HEK293 (cell line): ENCODE measurements around the gene SNTN.

Source experiments
- ZNF146 ChIP-seq: fragments of 450-650 bp; formaldehyde crosslinking; IDR thresholded peaks from 2 replicates; pipeline ENCODE4 v1.5.1; 2016; ENCODE audit warnings: missing biosample characterization, missing genetic modification characterization
- ZNF175 ChIP-seq: fragments of 450-650 bp; formaldehyde crosslinking; IDR thresholded peaks from 2 replicates; pipeline ENCODE4 v1.5.1; 2016; ENCODE audit warnings: missing biosample characterization, missing genetic modification characterization
- ZNF184 ChIP-seq: fragments of 450-650 bp; IDR thresholded peaks from 2 replicates; pipeline ENCODE4 v1.5.1; 2018; ENCODE audit warnings: missing biosample characterization, mild to moderate bottlenecking, missing genetic modification characterization
- ZNF211 ChIP-seq: fragments of 450-650 bp; formaldehyde crosslinking; IDR thresholded peaks from 2 replicates; pipeline ENCODE4 v1.5.1; 2016; ENCODE audit warnings: low read depth, missing biosample characterization, missing genetic modification characterization
- ZNF426 ChIP-seq: fragments of 450-650 bp; formaldehyde crosslinking; IDR thresholded peaks from 2 replicates; pipeline ENCODE4 v1.5.1; 2017; ENCODE audit warnings: missing biosample characterization, missing genetic modification characterization, mild to moderate bottlenecking, inconsistent platforms, moderate library complexity
- ZNF558 ChIP-seq: fragments of 450-650 bp; formaldehyde crosslinking; IDR thresholded peaks from 2 replicates; pipeline ENCODE4 v1.5.1; 2016; ENCODE audit warnings: missing biosample characterization, missing genetic modification characterization
- ZNF560 ChIP-seq: fragments of 450-650 bp; formaldehyde crosslinking; IDR thresholded peaks from 2 replicates; pipeline ENCODE4 v1.5.1; 2017; ENCODE audit warnings: missing biosample characterization, missing genetic modification characterization, borderline replicate concordance
- ZNF596 ChIP-seq: fragments of 450-650 bp; IDR thresholded peaks from 2 replicates; pipeline ENCODE4 v1.5.0; 2018; ENCODE audit warnings: missing biosample characterization, mild to moderate bottlenecking, missing genetic modification characterization, moderate library complexity
- ZNF658 ChIP-seq: fragments of 450-650 bp; formaldehyde crosslinking; IDR thresholded peaks from 2 replicates; pipeline ENCODE4; 2016; ENCODE audit warnings: missing biosample characterization, missing genetic modification characterization
- TF ChIP-seq, protein P1 (sequence below): fragments of 450-650 bp; formaldehyde crosslinking; IDR thresholded peaks from 2 replicates; pipeline ENCODE4 v1.5.1; 2016; ENCODE audit warnings: missing biosample characterization, missing genetic modification characterization

DNA sequence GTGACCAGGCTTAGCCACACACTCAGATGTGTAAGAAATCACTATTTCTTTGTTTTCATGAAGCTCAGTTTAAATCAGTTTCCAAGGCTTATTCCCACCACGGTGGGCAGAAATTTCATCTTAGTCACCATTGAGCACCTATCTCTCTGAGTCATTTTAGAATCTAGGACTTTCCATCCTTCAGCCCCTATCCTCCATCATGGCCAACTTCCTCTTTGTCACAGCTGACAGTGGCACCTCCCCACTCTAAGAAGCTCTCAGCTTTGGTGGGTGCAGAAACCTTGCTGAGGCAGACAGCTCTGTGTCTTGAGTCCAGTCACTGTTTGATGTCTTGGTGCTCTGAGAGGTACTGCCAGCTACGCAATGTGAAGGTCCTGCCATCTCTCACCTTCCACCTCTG lies 32.9 kb downstream of the SNTN start:
- TF ChIP-seq ZNF658 (tag by site-specific recombination) (no peak), ZNF175 (tag by site-specific recombination) (no peak), ZNF560 (tag by site-specific recombination) (no peak), ZNF426 (tag by site-specific recombination) (no peak), ZNF596 (tag by site-specific recombination) (no peak), ZNF146 (tag by site-specific recombination) (no peak), ZNF211 (no peak), ZNF558 (tag by site-specific recombination) (no peak), ZNF184 (tag by site-specific recombination) (no peak)
- TF ChIP-seq, protein P1, sequence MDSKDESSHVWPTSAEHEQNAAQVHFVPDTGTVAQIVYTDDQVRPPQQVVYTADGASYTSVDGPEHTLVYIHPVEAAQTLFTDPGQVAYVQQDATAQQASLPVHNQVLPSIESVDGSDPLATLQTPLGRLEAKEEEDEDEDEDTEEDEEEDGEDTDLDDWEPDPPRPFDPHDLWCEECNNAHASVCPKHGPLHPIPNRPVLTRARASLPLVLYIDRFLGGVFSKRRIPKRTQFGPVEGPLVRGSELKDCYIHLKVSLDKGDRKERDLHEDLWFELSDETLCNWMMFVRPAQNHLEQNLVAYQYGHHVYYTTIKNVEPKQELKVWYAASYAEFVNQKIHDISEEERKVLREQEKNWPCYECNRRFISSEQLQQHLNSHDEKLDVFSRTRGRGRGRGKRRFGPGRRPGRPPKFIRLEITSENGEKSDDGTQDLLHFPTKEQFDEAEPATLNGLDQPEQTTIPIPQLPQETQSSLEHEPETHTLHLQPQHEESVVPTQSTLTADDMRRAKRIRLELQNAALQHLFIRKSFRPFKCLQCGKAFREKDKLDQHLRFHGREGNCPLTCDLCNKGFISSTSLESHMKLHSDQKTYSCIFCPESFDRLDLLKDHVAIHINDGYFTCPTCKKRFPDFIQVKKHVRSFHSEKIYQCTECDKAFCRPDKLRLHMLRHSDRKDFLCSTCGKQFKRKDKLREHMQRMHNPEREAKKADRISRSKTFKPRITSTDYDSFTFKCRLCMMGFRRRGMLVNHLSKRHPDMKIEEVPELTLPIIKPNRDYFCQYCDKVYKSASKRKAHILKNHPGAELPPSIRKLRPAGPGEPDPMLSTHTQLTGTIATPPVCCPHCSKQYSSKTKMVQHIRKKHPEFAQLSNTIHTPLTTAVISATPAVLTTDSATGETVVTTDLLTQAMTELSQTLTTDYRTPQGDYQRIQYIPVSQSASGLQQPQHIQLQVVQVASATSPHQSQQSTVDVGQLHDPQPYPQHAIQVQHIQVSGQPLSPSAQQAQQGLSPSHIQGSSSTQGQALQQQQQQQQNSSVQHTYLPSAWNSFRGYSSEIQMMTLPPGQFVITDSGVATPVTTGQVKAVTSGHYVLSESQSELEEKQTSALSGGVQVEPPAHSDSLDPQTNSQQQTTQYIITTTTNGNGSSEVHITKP (tag by site-specific recombination): no peak
